GM19035 (cell line): ENCODE data around the gene ARID1B.
A peak's percentile ranks its signal among the peaks of the same experiment; 100 is the strongest.

Experiments used
- ATAC-seq: cut with Tn5 transposase; IDR thresholded peaks from one replicate; pipeline ENCODE4 v1.9.1; 2021; ENCODE audit not compliant: unreplicated experiment

ARID1B gene

DNA sequence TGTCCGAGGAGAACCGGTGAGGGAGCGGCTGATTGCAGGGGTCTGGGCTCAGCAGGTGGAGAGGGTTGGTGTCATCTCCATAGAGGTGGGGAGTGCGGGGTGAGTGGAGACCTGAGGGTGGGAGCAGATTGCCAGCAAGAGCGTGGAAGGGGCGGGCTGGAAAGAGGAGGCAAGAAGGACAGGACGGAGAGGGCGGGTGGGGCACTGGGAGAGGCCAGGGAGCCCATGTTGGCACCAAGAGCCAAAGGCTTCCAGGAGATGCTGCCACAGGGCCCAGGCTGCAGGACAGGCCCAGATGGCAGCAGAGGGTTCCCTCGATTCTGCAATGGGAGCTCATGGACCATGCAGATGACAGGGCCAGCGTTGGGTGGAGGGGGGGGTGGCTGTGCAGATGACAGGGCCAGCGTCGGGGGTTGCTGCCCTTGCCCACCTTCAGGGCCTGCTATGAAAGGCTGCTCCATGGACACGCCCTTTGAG, 440.8 kb downstream of the ARID1B start:
- ATAC-seq, result no peak

DNA sequence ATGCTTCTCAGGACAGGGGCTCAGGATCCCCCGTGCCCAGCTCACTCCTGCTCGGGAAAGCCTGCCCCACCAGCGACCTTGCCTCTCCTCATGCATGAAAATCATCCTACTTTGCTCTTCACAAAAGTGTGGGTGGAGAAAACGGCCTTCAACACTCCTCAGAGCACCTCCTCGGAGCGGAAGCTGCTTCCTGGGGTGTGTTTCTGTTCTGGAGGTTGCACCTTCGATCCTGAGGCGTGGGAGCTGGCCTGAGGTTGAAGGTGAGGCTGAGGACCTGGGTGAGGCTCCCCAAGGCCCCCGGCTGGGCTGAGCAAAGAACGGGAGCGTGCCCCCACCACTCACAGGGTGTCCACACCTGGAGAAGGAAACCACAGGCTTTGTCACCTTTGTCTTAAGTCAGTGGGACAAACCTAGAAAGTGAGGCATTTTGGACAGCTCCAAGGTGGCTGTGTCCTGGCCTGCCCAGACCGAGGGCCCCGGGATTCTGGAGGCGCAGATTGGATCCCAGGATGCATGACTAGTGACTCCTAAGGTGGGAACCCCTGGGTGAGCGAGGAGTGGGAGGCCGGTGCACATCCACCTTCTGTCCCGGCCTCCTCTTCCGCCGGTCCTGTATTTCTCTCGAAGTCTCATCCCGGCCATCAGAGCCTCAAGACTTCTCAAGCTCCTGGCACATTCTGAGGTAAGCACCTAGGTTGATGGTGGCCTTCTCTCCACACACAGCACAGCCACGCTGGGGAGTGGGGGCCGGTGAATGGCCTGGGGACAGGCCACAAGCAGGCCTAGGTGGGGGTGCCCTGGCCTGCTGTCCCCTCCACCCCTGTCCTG, 441.4 kb downstream of the ARID1B start:
- ATAC-seq, result no peak

DNA sequence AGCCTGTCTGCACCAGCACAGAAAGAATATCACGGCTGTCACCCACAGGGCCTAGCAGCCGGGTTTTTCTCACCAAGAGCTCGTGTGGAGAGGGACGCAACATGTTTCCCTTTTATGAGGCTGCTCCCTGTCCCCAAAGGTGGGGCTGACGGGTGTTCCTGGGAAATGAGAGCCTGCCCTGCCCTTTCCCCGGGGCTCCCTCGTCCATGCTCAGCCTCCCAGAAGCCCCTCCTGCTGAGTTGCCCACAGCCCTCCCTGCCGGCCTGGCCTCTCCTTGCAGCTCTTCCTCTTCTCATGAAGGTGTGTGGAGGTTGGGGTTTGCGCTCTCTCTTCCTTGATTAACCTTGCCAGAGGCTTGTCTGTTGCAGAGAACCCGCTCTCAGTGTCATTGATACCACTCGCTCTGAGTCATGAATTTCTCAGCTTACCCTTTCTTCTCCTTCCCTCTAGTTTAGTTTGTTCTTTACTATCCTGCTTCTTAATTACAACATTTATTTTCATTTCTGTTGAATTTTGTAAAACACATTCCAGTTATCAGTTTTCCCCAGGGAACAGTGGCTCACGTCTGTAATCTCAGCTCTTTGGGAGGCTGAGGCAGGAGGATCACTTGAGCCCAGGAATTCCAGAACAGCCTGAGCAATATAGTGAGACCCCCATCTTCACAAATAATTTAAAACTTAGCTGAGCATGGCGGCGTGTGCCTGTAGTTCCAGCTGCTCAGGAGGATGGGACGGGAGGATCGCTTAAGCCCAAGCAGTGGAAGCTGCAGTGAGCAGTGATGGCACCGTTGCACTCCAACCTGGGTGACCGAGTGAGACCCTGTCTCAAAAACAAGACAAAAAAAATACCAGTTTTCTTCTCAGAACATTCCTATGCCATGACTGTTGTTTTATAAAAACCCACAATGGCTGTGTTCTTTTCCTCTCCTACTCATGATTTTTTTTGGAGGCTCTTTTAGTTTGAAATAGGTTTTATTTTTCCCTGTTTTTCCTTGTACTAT, 442.3 kb downstream of the ARID1B start:
- ATAC-seq, result no peak

DNA sequence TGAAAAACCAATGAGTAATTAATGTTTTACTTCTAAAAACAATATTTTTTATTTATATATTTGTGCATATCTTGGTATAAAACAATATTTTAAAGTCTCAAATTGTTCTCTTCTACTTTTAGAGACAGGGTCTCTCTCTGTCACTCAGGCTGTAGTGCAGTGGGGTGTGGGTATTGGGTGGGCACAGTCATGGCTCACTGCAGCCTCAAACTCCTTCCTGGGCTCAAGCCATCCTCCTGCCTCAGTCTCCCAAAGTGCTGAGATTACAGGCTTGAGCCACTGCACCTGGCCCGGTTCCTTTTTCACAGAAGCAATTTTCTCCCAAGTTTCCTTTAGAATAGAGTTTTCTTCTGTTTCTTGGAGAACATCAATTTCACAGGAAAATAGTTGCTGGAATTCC, 443.3 kb downstream of the ARID1B start:
- ATAC-seq, result no peak

DNA sequence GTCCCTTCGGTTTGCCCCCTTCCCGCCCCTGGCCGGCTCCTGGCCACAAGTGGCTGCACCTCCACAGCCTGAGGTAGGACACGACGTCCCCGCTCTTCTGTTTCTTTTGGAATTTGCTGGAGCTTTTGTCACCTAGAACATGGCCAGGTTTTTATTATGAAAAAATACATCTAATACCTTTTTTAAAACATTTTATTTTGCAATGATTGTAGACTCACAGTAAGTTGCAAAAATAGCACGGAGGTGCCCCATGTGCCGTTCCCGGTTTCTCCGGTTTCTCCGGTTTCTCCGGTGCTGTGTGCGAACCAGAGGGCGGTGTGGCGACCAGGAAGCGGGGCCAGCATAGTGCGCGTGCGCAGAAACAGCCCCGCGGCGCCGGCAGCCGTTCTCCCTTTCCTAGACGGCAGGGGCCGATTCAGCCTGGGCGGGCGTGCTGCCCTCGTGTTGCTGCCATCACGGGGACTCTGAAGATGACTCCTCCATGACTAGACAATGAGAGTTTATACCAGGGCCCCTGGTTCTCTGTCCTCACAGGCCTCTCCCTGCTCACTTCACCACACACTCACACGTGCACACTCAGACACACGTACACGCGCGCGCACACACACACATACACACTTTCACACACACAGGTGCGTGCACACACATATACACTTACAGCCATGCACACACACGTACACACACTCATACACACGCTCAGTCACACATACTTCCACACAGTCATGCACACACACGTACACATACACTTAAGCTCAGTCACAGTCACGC, 444.1 kb downstream of the ARID1B start:
- ATAC-seq, result peak; percentile 65

DNA sequence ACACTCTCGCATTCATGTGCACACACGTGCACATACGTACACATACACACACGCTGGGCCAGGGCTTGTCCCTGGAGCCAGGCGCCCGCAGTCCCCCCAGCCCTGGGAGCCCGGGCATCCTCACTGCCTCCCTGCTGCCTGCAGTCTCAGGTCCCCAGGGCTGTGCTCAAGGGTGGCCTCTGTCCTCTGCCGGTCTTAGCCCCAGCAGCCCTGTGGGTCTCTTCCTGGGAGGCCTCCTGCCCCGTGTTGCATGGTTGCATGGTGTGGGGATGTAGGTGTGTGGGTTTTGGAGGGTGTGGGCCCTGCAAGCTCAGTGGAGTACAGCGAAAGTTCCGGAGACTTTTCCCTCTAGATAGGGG, 444.6 kb downstream of the ARID1B start:
- no peak for ATAC-seq

DNA sequence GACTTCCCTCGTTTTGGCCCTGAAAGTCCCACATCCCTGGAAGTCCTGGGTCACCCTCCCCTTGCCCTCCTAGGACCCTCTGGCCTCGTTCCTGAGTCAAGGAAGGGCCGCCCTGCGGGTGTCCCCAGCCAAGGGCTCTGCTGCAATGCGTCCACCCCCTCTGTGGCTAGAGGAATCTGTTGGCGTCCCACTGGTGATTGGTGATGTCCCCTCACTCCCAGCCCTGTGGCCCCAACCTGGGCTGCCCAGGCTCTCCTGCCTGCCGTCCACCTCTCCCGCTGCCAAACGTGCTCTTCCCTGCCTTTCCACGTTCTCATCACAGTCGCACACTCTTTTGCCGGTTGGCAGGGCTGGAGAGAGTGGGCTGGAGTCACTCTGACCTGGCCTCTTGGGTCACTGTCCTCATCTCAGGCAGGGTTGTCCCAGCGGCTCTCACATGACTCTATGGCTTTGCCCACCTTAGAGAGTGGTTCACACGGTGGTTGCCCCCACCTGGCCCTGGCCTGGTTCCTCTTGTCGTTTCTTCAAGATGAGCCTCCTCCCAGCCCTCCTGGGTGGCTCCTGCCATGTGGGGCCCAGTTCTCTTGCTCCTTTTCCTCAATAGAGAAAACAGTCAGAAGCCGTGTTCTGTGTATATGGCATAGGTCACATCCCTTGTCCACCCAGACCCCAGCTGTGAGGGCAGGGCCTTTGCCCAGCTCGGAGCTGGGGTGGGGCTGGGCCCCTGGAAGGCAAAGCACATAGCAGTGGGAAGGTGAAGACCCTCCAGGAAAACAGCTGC, 445.2 kb downstream of the ARID1B start:
- ATAC-seq, result no peak

DNA sequence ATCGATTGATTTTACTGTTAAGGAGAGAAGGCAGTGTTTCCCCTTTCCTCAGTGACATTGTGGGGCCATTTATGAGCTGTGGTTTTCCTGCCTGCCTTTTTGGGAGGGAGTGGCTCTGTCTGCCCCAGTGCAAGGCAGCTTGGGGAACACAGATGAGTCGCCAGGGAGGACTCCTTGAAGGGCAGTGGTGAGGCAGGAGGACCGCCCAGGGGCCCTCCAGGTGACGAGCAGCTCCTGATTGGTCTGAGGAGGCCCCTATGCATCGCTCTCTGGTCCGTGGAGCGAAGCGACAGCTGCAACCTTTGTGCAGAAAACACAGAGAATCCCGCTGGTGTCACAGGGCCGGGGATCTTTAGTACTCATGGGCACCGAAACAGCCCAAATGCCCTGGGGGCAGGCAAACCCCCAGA, 445.8 kb downstream of the ARID1B start:
- ATAC-seq, result no peak

DNA sequence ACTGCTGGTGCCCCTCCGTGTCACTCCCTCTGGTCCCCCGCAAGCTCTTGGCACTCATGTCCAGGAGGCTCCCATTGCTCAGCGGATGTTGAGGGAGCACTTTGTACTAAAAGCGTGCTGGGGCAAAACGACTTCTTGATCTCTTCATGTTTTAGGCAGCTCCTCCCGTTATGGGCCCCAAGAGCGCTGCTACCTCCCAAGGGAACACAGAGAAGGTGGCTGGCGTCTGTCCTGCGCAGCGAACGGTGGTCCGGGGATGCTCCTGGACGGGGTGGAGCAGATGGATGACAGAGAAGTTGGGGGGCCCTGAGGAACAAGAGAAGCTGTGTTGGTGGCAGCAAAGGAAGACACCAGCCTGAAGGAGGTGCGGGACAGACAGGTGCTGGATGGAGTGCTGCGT, 446.3 kb downstream of the ARID1B start:
- ATAC-seq, result no peak

DNA sequence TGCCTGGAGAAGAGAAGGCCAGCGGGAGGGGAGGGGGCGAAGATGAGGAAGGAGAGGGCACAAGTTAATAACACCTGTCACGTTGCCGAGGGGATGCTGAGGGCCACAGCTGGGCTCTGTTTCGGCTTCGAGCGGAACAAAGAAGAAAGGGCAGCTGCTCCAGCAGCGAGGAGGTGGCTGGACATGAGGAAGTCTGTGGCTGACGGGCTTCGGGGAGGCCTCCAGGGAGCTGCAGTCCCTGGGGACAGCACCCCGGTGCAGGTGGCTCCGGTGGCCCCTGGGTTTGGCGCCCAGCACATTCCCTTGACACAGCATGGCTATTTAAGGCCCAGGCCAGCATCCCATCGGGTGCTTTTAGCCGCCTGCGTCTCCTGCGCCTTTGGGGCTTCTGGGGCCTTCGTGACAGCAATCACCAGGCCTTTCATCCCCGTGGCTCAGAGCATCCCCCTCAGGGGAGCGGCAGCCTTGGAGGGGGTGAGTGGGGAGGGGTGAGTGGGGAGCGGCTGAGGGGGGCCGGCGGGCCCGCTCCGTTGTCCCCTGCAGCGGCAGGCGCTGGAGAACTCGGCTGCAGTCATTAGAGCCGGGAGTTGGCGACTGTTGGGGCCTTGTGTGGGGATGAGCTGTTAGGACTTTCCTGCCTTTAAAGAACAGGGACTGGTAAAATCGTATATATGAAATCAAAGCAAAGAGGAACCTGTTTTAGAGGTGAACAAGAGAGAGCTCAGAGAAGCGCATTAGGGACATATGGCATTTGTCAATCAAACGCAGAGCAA, 447.2 kb downstream of the ARID1B start:
- no peak for ATAC-seq

DNA sequence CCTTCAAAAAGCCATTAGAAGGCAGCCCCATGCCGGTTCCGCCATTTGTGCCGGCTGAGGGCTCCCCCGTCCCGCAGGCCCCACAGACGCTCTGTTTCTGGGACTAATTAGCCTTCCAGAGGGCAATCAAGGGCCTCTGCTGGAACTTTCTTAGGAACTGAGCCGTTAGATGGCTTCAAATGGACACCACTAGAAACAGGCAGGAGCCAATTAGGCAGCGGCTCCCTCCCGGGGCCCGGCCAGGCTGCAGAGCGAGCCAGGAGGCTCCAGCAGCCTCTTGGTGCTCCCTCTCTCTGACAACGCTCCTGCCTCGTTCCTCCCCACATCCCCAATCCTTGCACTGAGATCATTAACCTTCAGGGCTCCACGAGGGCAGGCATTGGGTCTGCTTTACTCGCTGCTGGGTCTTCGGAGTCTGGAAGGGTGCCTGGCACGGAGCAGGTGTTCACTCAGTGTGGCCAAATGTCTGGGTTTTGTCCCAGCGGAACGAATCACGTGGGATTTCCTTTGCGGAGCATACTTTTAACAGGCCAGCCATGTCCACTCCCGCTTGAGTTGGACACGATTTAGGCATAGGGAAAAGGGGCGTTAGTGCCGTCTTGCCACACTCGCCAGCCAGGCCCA, 447.9 kb downstream of the ARID1B start:
- ATAC-seq, result no peak

DNA sequence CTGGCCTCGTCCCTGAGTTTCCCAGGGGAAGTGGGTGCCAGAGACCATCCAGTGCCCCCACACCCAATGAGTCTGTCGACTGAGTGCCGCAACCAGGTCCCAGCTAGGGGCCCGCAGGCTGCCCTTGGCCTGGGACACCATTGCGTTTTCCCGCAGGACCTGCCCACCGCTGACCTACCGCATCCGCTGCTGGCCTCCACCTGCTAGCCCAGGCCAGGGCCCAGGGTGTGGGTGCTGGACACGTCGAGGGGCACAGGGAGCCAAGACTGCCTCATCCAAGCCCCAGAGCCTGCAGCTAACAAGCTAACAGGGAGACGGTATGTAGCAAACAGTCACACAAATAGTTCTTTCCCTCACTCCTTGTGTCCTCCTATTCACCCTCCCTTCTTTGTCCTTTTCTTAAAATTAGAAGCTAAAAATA, 448.4 kb downstream of the ARID1B start:
- no peak for ATAC-seq

DNA sequence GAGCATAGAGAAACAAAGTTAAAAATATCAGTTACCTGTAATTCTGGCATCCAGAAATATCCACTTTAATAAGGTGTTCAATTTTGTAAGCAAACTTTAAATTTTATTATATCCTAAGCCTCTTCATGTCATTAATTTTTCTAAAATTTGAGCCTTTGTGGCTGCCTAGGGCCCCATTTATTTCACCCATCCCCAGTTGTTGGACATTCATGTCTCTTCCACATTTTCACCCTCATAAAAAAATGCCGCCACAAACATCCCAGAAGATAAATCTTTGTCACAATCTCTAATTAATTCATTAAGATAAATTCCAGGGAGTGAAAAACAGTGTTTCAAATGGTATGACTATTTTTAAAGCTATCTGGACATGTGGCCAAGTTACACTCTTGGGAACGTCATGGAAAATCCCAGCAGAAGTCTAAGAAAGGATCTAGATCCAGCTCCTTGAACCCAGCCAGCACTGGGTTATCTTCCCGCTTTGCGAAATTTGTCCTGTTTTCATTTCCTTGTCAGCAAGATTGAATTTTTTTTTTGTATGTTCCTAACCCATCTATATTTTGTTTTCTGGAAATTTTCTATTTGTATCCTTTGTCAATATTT, 448.9 kb downstream of the ARID1B start:
- ATAC-seq, result no peak

DNA sequence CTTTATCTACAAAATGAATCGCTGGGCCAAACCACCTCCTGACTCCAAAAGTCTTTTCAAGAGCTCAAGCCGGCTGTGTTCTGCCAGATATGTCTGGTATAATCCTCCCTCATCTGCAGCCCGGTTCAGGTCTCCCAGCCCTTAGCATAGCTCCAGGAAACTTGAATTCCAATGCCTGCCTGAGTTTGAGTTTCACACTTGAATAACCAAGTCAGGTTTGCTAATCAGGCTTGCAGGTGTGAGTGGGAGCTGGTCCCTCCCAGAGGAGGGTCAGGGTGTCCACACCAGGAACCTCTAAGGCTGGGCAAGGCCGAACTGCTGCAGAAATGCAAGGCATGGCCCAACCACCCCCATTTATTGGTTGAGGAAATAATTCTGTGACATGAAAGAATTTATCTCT, 449.6 kb downstream of the ARID1B start:
- ATAC-seq, result no peak

DNA sequence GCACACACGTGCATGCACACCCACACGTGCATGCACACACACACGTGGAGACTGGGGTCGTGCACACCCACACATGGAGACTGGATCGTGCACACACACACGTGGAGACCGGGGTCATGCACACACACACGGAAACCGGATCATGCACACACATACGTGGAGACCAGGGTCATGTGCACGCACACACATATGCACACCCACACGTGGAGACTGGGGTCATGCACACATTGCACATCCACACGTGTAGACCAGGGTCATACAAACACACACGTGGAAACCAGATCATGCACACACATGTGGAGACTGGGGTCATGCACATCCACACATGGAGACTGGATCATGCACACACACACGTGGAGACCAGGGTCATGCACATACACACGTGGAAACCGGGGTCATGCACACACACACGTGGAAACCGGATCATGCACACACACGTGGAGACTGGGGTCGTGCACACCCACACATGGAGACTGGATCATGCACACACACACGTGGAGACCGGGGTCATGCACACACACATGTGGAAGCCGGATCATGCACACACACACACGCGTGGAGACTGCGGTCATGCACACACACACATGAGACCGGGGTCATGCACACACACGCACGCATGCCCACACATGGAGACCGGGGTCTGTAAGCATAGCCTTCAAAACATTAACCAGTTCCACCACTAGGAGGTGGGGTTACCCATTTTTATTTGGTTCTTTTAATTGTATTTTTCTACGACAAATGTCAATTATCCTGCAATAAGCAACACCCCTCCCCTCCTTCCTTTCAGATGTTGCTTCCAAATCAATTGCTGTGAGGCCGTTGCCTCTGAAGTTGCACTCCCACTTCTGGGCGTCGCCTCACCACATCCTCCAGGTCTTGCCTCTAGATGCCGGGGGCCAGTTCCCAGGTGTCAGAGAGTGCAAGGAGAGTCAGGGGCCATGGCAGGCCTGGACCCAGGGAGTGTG, 450.3 kb downstream of the ARID1B start:
- ATAC-seq, result no peak

DNA sequence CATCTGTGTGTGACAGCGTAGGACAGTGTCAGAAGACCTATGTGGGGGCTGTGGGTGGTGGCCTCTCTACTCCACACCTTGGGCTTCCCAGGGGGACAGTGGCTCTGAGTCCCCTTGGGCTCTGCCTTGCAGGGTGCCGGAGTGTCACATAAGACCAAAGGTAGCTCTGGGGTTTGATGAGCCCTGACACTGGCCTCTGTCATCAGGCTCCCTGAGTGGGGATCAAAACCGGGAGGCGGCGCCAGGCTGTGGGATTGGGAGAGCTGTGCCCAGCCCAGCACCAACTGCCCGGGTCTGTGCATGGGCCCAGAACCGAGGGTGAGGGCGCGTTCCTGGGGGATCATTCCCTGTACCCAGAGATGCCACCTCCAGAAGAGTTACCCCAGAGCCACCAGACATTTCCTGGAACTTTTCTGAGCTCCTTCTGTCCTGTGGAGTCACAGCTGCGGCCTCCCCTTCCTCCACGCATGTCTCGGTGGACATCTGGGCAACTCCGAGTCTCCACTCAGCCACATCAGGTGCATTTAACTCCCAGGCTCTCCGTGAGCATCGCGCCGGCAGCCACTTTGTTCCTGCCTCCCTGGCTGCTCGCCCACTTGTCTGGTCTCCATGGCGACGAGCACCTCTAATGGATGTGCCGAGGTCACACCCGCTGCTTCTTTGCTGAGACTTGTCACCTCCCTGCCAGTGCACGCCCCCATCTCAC, 451.4 kb downstream of the ARID1B start:
- ATAC-seq, result no peak

DNA sequence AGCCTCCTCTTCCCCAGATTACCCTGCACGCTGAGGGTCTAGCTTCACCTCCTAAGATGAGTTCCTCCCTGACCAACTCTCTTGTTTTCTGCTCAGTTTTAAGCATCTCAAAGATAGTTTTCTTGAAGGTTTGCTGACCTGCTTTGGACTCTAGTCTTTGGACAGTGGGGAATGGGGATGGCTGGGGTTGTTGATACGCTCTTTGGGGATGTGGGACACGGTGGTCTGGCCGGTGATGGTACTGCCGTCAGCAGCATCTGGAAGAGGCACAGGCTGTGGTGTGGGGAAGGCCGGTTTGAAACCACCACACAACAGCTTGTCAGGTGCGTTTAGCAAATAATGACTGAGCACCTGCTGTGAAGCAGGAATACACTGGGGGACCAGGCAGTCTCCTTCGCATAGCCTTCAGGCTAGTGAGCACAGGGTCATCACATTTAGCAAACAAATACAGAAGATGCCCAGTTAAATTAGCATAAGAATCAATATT, 452.0 kb downstream of the ARID1B start:
- ATAC-seq, result no peak
